WTC11 (cell line): Measurements from ENCODE around the gene KCNJ15. TPM values are rescaled to one million over a fixed set of nuclear protein-coding genes. Genes with fewer than 3 reads are reported as not detected.

Experiments used
- ATAC-seq: fragments of 200-7000 bp; cut with Tn5 transposase; 2 replicates; pipeline ENCODE4 v1.10.0; 2021; ENCODE audit warnings: mild to moderate bottlenecking, moderate library complexity
- CTCF ChIA-PET: fragments of 300-600 bp; sonication (Branson Sonifier 250); formaldehyde crosslinking; loops from one replicate; lab custom pipeline; 2021; ENCODE audit warnings: antibody characterized with exemption; lab: Charles Lee
- POLR2A ChIA-PET: fragments of 350-600 bp; sonication (Branson Sonifier 250); formaldehyde crosslinking; loops from one replicate; lab custom pipeline; 2021; ENCODE audit warnings: antibody characterized with exemption; lab: Charles Lee
- DNase-seq: peaks from one replicate; pipeline ENCODE4 v3.0.0; 2021; ENCODE audit warnings: low spot score
- H3K27ac Mint-ChIP-seq: 2 replicates; pipeline ENCODE4 v1.8.0; 2021; ENCODE audit warnings: mixed read lengths
- H3K27me3 Mint-ChIP-seq: 2 replicates; pipeline ENCODE4 v1.8.0; 2021; ENCODE audit warnings: low read depth, mild to moderate bottlenecking, moderate library complexity, mixed read lengths
- H3K36me3 Mint-ChIP-seq: 2 replicates; pipeline ENCODE4 v1.8.0; 2021; ENCODE audit warnings: mixed read lengths
- H3K4me1 Mint-ChIP-seq: 2 replicates; pipeline ENCODE4 v1.8.0; 2022; ENCODE audit warnings: mixed read lengths
- H3K4me3 Mint-ChIP-seq: 2 replicates; pipeline ENCODE4 v1.8.0; 2021; ENCODE audit warnings: mild to moderate bottlenecking, moderate library complexity, mixed read lengths
- H3K9me3 Mint-ChIP-seq: 2 replicates; pipeline ENCODE4 v1.8.0; 2021; ENCODE audit warnings: mixed read lengths
- ATF3 ChIP-seq: sonication (generic); formaldehyde crosslinking; conservative IDR thresholded peaks from 2 replicates; pipeline ENCODE4 v1.8.1; 2022; ENCODE audit warnings: mild to moderate bottlenecking, missing genetic modification reagents
- CBFB ChIP-seq: sonication (generic); formaldehyde crosslinking; IDR thresholded peaks from 2 replicates; pipeline ENCODE4 v1.8.1; 2022; ENCODE audit warnings: mild to moderate bottlenecking, low read depth, missing genetic modification reagents
- CDX4 ChIP-seq: fragments of 250-450 bp; sonication (Bioruptor Pico); IDR thresholded peaks from 2 replicates; pipeline ENCODE4 v1.9.0; 2021; ENCODE audit warnings: moderate library complexity, mild to moderate bottlenecking, inconsistent platforms, borderline replicate concordance
- ELF4 ChIP-seq: sonication (generic); formaldehyde crosslinking; IDR thresholded peaks from 2 replicates; pipeline ENCODE4 v1.8.1; 2022; ENCODE audit warnings: low read depth, mild to moderate bottlenecking, moderate library complexity, missing genetic modification reagents
- ESRRA ChIP-seq: sonication (generic); formaldehyde crosslinking; IDR thresholded peaks from 2 replicates; pipeline ENCODE4 v1.8.1; 2022; ENCODE audit warnings: mild to moderate bottlenecking, missing genetic modification reagents, borderline replicate concordance
- HMGXB4 ChIP-seq: sonication (generic); formaldehyde crosslinking; IDR thresholded peaks from 2 replicates; pipeline ENCODE4 v1.8.1; 2023; ENCODE audit warnings: mild to moderate bottlenecking, moderate library complexity, missing genetic modification reagents
- NFYB ChIP-seq: sonication (generic); formaldehyde crosslinking; conservative IDR thresholded peaks from 2 replicates; pipeline ENCODE4 v1.8.0; 2022; ENCODE audit warnings: low read depth, missing genetic modification reagents
- SP1 ChIP-seq: sonication (generic); formaldehyde crosslinking; conservative IDR thresholded peaks from 2 replicates; pipeline ENCODE4 v1.8.1; 2022; ENCODE audit warnings: missing genetic modification reagents
- ZNF121 ChIP-seq: sonication (generic); formaldehyde crosslinking; IDR thresholded peaks from 2 replicates; pipeline ENCODE4 v1.8.0; 2023; ENCODE audit warnings: missing genetic modification reagents
- ZNF219 ChIP-seq: sonication (generic); formaldehyde crosslinking; IDR thresholded peaks from 2 replicates; pipeline ENCODE4 v1.8.0; 2023; ENCODE audit warnings: missing genetic modification reagents, mild to moderate bottlenecking, borderline replicate concordance
- ZNF317 ChIP-seq: sonication (generic); formaldehyde crosslinking; IDR thresholded peaks from 2 replicates; pipeline ENCODE4 v1.8.1; 2023; ENCODE audit warnings: low read depth, mild to moderate bottlenecking, moderate library complexity, missing genetic modification reagents, borderline replicate concordance
- ZNF396 ChIP-seq: fragments of 250-450 bp; sonication (Bioruptor Pico); IDR thresholded peaks from 2 replicates; pipeline ENCODE4 v1.8.0; 2021; ENCODE audit warnings: mild to moderate bottlenecking, moderate library complexity, borderline replicate concordance
- ZNF423 ChIP-seq: fragments of 250-450 bp; sonication (Bioruptor Pico); IDR thresholded peaks from 2 replicates; pipeline ENCODE4 v2.1.2; 2022; ENCODE audit warnings: mild to moderate bottlenecking, moderate library complexity
- ZNF671 ChIP-seq: fragments of 250-450 bp; sonication (Bioruptor Pico); IDR thresholded peaks from 2 replicates; pipeline ENCODE4 v1.8.0; 2021; ENCODE audit warnings: mild to moderate bottlenecking
- total RNA-seq: library from RNA; stranded (reverse); gene quantifications from 3 replicates; pipeline ENCODE4 v1.2.3, GENCODE V29; 2021
- TF ChIP-seq, protein P1 (sequence below): sonication (generic); formaldehyde crosslinking; IDR thresholded peaks from 2 replicates; pipeline ENCODE4 v1.8.1; 2023; ENCODE audit warnings: mild to moderate bottlenecking, missing genetic modification reagents, borderline replicate concordance
- TF ChIP-seq, protein P2 (sequence below): sonication (generic); formaldehyde crosslinking; IDR thresholded peaks from 2 replicates; pipeline ENCODE4 v1.8.0; 2022; ENCODE audit warnings: mild to moderate bottlenecking, missing genetic modification reagents
- TF ChIP-seq, protein P3 (sequence below): sonication (generic); formaldehyde crosslinking; IDR thresholded peaks from 2 replicates; pipeline ENCODE4 v1.8.1; 2022; ENCODE audit warnings: low read depth, mild to moderate bottlenecking, moderate library complexity, missing genetic modification reagents, borderline replicate concordance

KCNJ15 gene
- total RNA-seq, 1 experiment from 2014 or later: 0.57 TPM

DNA sequence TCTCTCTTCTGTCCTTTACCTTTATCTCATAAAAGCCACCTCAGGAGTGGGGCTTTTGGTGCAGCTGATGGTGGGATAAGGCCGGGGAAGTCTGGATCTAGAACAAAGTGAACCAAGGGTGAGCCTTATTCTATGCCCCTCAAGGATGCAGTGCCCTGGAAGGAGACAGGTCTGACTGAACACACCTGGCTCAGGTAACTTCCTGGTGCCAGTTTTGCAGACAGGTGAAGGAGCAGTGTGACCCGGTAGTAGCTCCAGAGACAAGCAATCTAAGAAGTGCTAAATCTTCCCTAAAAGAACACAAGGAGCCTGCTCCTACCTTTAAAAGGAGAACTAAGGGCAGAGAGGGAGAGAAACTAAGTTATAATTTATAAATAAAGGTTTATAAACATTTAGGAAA, 2.9 kb downstream of the KCNJ15 start (continued):
- TF ChIP-seq, protein P1, sequence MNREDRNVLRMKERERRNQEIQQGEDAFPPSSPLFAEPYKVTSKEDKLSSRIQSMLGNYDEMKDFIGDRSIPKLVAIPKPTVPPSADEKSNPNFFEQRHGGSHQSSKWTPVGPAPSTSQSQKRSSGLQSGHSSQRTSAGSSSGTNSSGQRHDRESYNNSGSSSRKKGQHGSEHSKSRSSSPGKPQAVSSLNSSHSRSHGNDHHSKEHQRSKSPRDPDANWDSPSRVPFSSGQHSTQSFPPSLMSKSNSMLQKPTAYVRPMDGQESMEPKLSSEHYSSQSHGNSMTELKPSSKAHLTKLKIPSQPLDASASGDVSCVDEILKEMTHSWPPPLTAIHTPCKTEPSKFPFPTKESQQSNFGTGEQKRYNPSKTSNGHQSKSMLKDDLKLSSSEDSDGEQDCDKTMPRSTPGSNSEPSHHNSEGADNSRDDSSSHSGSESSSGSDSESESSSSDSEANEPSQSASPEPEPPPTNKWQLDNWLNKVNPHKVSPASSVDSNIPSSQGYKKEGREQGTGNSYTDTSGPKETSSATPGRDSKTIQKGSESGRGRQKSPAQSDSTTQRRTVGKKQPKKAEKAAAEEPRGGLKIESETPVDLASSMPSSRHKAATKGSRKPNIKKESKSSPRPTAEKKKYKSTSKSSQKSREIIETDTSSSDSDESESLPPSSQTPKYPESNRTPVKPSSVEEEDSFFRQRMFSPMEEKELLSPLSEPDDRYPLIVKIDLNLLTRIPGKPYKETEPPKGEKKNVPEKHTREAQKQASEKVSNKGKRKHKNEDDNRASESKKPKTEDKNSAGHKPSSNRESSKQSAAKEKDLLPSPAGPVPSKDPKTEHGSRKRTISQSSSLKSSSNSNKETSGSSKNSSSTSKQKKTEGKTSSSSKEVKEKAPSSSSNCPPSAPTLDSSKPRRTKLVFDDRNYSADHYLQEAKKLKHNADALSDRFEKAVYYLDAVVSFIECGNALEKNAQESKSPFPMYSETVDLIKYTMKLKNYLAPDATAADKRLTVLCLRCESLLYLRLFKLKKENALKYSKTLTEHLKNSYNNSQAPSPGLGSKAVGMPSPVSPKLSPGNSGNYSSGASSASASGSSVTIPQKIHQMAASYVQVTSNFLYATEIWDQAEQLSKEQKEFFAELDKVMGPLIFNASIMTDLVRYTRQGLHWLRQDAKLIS (CRISPR knock-in tag): no peak
- TF ChIP-seq NFYB (CRISPR knock-in tag) (no peak), ZNF317 (CRISPR knock-in tag) (no peak), ZNF219 (CRISPR knock-in tag) (no peak), ESRRA (CRISPR knock-in tag) (no peak), ATF3 (no peak), ZNF423 (no peak)
- TF ChIP-seq, all 79 proteins: peak for 0

DNA sequence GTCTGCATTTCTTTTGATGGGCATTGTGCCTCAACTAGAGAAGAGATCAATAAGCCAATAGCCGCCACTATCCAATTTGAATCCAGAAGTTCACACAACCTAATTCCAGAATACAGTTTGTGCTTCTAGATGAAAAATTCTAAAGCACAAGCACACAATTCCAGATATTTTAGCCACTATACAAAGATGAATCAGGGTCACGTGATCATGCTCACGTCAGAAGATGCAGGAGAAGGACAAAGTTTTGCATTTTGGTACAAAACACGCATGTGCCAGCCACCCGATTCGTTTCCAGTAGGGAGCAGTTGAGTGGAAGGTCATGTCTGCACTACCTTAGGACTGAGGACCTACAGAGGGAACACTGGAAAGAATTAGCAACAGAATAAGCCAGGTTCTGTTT, 3.6 kb downstream of the KCNJ15 start:
- DNase-seq (no peak), ATAC-seq (no peak)
- POLR2A ChIA-PET: no interaction called here
- CTCF ChIA-PET: no interaction called here
- H3K27ac Mint-ChIP-seq: no peak overlapping the region
- H3K4me3 Mint-ChIP-seq: no peak overlapping the region
- TF ChIP-seq ZNF396 (CRISPR knock-in tag): no peak
- H3K9me3 Mint-ChIP-seq: no peaks in the 10 kb centered on the region
- H3K36me3 Mint-ChIP-seq: no peaks in the 10 kb centered on the region
- no peaks in the 10 kb centered on the region for H3K27me3 Mint-ChIP-seq
- peaks cover 6% of the 10 kb centered on the region for H3K4me1 Mint-ChIP-seq

- ATAC-seq: no peak
- ChIA-PET POLR2A (interaction anchor here (0.7 kb wide), 1 partner anchor 145 kb away, joined by 3 read pairs; no protein-coding TSS in a partner anchor), CTCF (no interaction called here)
- H3K36me3 Mint-ChIP-seq: no peaks in the 10 kb centered on the region
- TF ChIP-seq, protein P2, sequence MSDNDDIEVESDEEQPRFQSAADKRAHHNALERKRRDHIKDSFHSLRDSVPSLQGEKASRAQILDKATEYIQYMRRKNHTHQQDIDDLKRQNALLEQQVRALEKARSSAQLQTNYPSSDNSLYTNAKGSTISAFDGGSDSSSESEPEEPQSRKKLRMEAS (CRISPR knock-in tag): no peak
- TF ChIP-seq, protein P3, sequence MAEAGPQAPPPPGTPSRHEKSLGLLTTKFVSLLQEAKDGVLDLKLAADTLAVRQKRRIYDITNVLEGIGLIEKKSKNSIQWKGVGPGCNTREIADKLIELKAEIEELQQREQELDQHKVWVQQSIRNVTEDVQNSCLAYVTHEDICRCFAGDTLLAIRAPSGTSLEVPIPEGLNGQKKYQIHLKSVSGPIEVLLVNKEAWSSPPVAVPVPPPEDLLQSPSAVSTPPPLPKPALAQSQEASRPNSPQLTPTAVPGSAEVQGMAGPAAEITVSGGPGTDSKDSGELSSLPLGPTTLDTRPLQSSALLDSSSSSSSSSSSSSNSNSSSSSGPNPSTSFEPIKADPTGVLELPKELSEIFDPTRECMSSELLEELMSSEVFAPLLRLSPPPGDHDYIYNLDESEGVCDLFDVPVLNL (CRISPR knock-in tag): no peak
- TF ChIP-seq SP1 (no peak), ZNF671 (CRISPR knock-in tag) (no peak), ELF4 (no peak), ZNF396 (CRISPR knock-in tag) (no peak), CDX4 (no peak), HMGXB4 (CRISPR knock-in tag) (no peak), ZNF121 (CRISPR knock-in tag) (no peak), CBFB (CRISPR knock-in tag) (no peak)
- no peak for DNase-seq
- H3K4me1 Mint-ChIP-seq: peaks cover 6% of the 10 kb centered on the region
- no peaks in the 10 kb centered on the region for H3K27me3 Mint-ChIP-seq
- no peak overlapping the region for H3K4me3 Mint-ChIP-seq
- peaks cover 2% of the 10 kb centered on the region; the same call in 1 of the 2 replicates for H3K9me3 Mint-ChIP-seq
- no peak overlapping the region for H3K27ac Mint-ChIP-seq
Observed at GRCh38 chr21:38261851-38262250, 5.1 kb downstream of the KCNJ15 start.
